Liver (tissue), 3 donors: ENCODE data around the gene HEYL.

Experiments
- GABPA ChIP-seq, 2 donors: IDR thresholded peaks in 1 of 2; conservative IDR thresholded peaks in 1 of 2; 2 replicates each; pipeline ENCODE4 v1.6.1; 2016; ENCODE audit warnings: antibody characterized with exemption in 2 of 2, mild to moderate bottlenecking in 1 of 2, moderate library complexity in 1 of 2
- JUND ChIP-seq, 2 donors: IDR thresholded peaks; 2 replicates each; pipeline ENCODE4 v1.6.1; 2016; ENCODE audit warnings: antibody characterized with exemption in 2 of 2
- RXRA ChIP-seq, 2 donors: IDR thresholded peaks; 2 replicates each; pipeline ENCODE4 v1.6.1; 2017 to 2018; ENCODE audit warnings: antibody characterized with exemption in 2 of 2, mild to moderate bottlenecking in 1 of 2
- TAF1 ChIP-seq: conservative IDR thresholded peaks from 2 replicates; pipeline ENCODE4 v1.6.1; 2016; ENCODE audit warnings: antibody characterized with exemption, mild to moderate bottlenecking
- YY1 ChIP-seq: IDR thresholded peaks from 2 replicates; pipeline ENCODE4 v1.6.1; 2016; ENCODE audit warnings: antibody characterized with exemption, mild to moderate bottlenecking
- TF ChIP-seq, protein P1 (sequence below): fragments of 150-350 bp; IDR thresholded peaks from 2 replicates; pipeline ENCODE4 v1.5.1; 2017; ENCODE audit warnings: improper control_type of control experiment, low read depth, low read length; ENCODE audit not compliant: missing input control
- TF ChIP-seq, protein P2 (sequence below): IDR thresholded peaks from 2 replicates; pipeline ENCODE4 v1.6.1; 2016; ENCODE audit warnings: antibody characterized with exemption
- donor health status: healthy.
- donor health status: healthy.

DNA sequence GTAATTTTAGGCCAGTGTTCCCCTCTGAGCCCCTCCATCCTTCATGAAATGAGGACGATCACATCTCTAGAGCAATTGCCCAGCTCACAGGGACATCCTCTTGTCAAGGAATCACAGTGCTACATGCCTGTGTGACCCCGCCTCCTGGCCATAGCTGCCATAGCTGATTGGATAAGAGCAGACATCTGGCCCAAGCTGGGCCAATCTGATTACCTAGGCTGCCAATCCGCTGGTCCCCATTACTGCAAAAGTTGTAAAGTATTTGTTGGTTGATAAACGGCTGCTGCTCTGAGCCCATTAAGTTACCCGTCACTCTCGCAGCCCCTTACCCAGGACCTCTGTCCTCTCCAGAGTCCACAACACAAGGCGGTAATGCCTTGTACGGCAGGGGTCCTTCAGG lies 24.1 kb upstream of the HEYL start:
- TF ChIP-seq, protein P1, sequence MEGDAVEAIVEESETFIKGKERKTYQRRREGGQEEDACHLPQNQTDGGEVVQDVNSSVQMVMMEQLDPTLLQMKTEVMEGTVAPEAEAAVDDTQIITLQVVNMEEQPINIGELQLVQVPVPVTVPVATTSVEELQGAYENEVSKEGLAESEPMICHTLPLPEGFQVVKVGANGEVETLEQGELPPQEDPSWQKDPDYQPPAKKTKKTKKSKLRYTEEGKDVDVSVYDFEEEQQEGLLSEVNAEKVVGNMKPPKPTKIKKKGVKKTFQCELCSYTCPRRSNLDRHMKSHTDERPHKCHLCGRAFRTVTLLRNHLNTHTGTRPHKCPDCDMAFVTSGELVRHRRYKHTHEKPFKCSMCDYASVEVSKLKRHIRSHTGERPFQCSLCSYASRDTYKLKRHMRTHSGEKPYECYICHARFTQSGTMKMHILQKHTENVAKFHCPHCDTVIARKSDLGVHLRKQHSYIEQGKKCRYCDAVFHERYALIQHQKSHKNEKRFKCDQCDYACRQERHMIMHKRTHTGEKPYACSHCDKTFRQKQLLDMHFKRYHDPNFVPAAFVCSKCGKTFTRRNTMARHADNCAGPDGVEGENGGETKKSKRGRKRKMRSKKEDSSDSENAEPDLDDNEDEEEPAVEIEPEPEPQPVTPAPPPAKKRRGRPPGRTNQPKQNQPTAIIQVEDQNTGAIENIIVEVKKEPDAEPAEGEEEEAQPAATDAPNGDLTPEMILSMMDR, result no peak
- TF ChIP-seq GABPA (IDR thresholded peaks at IDR 0.05 in 1 of 2, conservative IDR thresholded peaks at IDR 0.05 in 1 of 2) (no peak), YY1 (no peak), TAF1 (no peak), RXRA (IDR thresholded peaks at IDR 0.05) (no peak), JUND (IDR thresholded peaks at IDR 0.05) (no peak)
- TF ChIP-seq, protein P2, sequence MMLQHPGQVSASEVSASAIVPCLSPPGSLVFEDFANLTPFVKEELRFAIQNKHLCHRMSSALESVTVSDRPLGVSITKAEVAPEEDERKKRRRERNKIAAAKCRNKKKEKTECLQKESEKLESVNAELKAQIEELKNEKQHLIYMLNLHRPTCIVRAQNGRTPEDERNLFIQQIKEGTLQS, result no peak
